ENCODE measurements around the gene CSF3R. TPM values are rescaled to one million over a fixed set of nuclear protein-coding genes. Genes with fewer than 3 reads are reported as not detected.

CSF3R gene
- total and polyA plus RNA-seq, 9 of the 15 experiments (the other 6 are each of a cell fraction or from before 2014, with no cell fraction given), result 0.21 to 0.86 (median 0.40) TPM; not detected in 1

- TF ChIP-seq, protein P1, sequence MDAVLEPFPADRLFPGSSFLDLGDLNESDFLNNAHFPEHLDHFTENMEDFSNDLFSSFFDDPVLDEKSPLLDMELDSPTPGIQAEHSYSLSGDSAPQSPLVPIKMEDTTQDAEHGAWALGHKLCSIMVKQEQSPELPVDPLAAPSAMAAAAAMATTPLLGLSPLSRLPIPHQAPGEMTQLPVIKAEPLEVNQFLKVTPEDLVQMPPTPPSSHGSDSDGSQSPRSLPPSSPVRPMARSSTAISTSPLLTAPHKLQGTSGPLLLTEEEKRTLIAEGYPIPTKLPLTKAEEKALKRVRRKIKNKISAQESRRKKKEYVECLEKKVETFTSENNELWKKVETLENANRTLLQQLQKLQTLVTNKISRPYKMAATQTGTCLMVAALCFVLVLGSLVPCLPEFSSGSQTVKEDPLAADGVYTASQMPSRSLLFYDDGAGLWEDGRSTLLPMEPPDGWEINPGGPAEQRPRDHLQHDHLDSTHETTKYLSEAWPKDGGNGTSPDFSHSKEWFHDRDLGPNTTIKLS (IDR thresholded peaks at IDR 0.05; ENCODE audit: borderline replicate concordance, low read depth), result no peak
- 0 out of 2 replicates have a peak, but pooled peaks have one; percentile 22 for TF ChIP-seq ZNF766 (CRISPR knock-in tag; conservative IDR thresholded peaks at IDR 0.05)
- TF ChIP-seq, protein P2, sequence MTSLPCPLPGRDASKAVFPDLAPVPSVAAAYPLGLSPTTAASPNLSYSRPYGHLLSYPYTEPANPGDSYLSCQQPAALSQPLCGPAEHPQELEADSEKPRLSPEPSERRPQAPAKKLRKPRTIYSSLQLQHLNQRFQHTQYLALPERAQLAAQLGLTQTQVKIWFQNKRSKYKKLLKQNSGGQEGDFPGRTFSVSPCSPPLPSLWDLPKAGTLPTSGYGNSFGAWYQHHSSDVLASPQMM (CRISPR knock-in tag; IDR thresholded peaks at IDR 0.05), result no peak
- no peak for TF ChIP-seq KLF16 (IDR thresholded peaks at IDR 0.05)
- TF ChIP-seq E2F6 (IDR thresholded peaks at IDR 0.05; ENCODE audit: borderline replicate concordance in 1 of 2, extremely low read depth in 1 of 2, insufficient read depth in 1 of 2, insufficient read length in 1 of 2, low read depth in 1 of 2, low read length in 1 of 2, poor library complexity in 1 of 2, severe bottlenecking in 1 of 2), result peak; percentile 28 to 39
- no peak for TF ChIP-seq ZC3H11A (IDR thresholded peaks at IDR 0.05; ENCODE audit: low read depth, low read length)
- no peak for TF ChIP-seq TCF7 (IDR thresholded peaks at IDR 0.05; ENCODE audit: borderline replicate concordance)
- TF ChIP-seq ELK1 (CRISPR knock-in tag; IDR thresholded peaks at IDR 0.05), result no peak
- no peak for TF ChIP-seq C11orf30 (IDR thresholded peaks at IDR 0.05; ENCODE audit: low read depth)
- no peak for TF ChIP-seq TAF9B (IDR thresholded peaks at IDR 0.05; ENCODE audit: partially characterized antibody)
- peak in 1 of 3 experiments; percentile 41 for TF ChIP-seq YY1 (IDR thresholded peaks at IDR 0.05; ENCODE audit: borderline replicate concordance in 1 of 3, control insufficient read depth in 1 of 3, extremely low read depth in 1 of 3, insufficient read depth in 3 of 3, insufficient read length in 1 of 3, insufficient replicate concordance in 2 of 3, low read depth in 1 of 3, low read length in 2 of 3)
- TF ChIP-seq, protein P3, sequence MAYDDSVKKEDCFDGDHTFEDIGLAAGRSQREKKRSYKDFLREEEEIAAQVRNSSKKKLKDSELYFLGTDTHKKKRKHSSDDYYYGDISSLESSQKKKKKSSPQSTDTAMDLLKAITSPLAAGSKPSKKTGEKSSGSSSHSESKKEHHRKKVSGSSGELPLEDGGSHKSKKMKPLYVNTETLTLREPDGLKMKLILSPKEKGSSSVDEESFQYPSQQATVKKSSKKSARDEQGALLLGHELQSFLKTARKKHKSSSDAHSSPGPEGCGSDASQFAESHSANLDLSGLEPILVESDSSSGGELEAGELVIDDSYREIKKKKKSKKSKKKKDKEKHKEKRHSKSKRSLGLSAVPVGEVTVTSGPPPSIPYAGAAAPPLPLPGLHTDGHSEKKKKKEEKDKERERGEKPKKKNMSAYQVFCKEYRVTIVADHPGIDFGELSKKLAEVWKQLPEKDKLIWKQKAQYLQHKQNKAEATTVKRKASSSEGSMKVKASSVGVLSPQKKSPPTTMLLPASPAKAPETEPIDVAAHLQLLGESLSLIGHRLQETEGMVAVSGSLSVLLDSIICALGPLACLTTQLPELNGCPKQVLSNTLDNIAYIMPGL (CRISPR knock-in tag; IDR thresholded peaks at IDR 0.05), result no peak
- no peak for TF ChIP-seq PKNOX1 (IDR thresholded peaks at IDR 0.05)
- no peak for TF ChIP-seq ZNF212 (CRISPR knock-in tag; IDR thresholded peaks at IDR 0.05)
- TF ChIP-seq HMGN3 (IDR thresholded peaks at IDR 0.05; ENCODE audit: borderline replicate concordance, extremely low read depth, insufficient read length, low read depth, low read length), result no peak
Measured at GRCh38 chr1:36513676-36514473, 31.2 kb upstream of the CSF3R start (continued).

Data from K562 (cell line).